OCI-LY1 (cell line): ENCODE results near the gene SLX4IP.

Experiments
- H2AFZ ChIP-seq: fragments of 200-600 bp; sonication (generic), shearing (Covaris generic); 2 replicates; pipeline ENCODE4 v1.6.0; 2014; ENCODE audit warnings: antibody characterized with exemption, mild to moderate bottlenecking, low read length
- H3F3A ChIP-seq: fragments of 200-600 bp; sonication (generic), shearing (Covaris generic); 2 replicates; pipeline ENCODE4 v1.6.0; 2014; ENCODE audit warnings: mild to moderate bottlenecking, antibody characterized with exemption, low read length, moderate library complexity; ENCODE audit not compliant: insufficient read depth
- H3K27ac ChIP-seq: fragments of 200-600 bp; sonication (generic); 2 replicates; pipeline ENCODE4 v1.5.1; 2014; ENCODE audit warnings: low read length, mixed run types, mild to moderate bottlenecking, low read depth; ENCODE audit not compliant: poor library complexity, severe bottlenecking
- H3K27me3 ChIP-seq: fragments of 200-600 bp; sonication (generic); 2 replicates; pipeline ENCODE4 v1.6.0; 2014; ENCODE audit warnings: antibody characterized with exemption, mild to moderate bottlenecking, low read length, moderate library complexity; ENCODE audit not compliant: insufficient read depth
- H3K36me3 ChIP-seq: fragments of 200-600 bp; sonication (generic); 2 replicates; pipeline ENCODE4 v1.6.1; 2014; ENCODE audit warnings: mild to moderate bottlenecking, antibody characterized with exemption, low read length, moderate library complexity, mixed read lengths; ENCODE audit not compliant: insufficient read depth
- H3K4me1 ChIP-seq: fragments of 200-600 bp; sonication (generic); 2 replicates; pipeline ENCODE4 v1.5.1; 2014; ENCODE audit warnings: mild to moderate bottlenecking, low read length, moderate library complexity; ENCODE audit not compliant: insufficient read depth, severe bottlenecking
- H3K4me2 ChIP-seq: fragments of 200-600 bp; sonication (generic), shearing (Covaris generic); 2 replicates; pipeline ENCODE4 v1.6.1; 2014; ENCODE audit warnings: low read length
- H3K4me3 ChIP-seq: fragments of 200-600 bp; sonication (generic); 2 replicates; pipeline ENCODE4 v1.5.1; 2014; ENCODE audit warnings: low read length, low read depth, mild to moderate bottlenecking, mixed read lengths; ENCODE audit not compliant: poor library complexity, severe bottlenecking
- H3K79me2 ChIP-seq: fragments of 200-600 bp; shearing (Covaris generic); 2 replicates; pipeline ENCODE4 v1.6.1; 2016; ENCODE audit warnings: mixed run types, low read length, mixed read lengths; ENCODE audit not compliant: insufficient read depth
- H3K9ac ChIP-seq: fragments of 200-600 bp; sonication (generic), shearing (Covaris generic); 2 replicates; pipeline ENCODE4 v1.6.1; 2014; ENCODE audit warnings: mild to moderate bottlenecking, low read length, mixed read lengths
- H3K9me2 ChIP-seq: fragments of 200-600 bp; sonication (generic), shearing (Covaris generic); 2 replicates; pipeline ENCODE4 v1.6.1; 2014; ENCODE audit warnings: low read depth, mild to moderate bottlenecking, low read length, mixed read lengths
- H3K9me3 ChIP-seq: fragments of 200-600 bp; shearing (Covaris generic); 2 replicates; pipeline ENCODE4 v1.6.1; 2014; ENCODE audit warnings: low read length, mixed read lengths
- H4K20me1 ChIP-seq: fragments of 200-600 bp; sonication (generic), shearing (Covaris generic); 2 replicates; pipeline ENCODE4 v1.6.0; 2016; ENCODE audit warnings: mild to moderate bottlenecking, low read length; ENCODE audit not compliant: insufficient read depth
- CTCF ChIP-seq: fragments of 200-600 bp; sonication (generic), shearing (Covaris generic); IDR thresholded peaks from 2 replicates; pipeline ENCODE4 v1.5.1; 2017; ENCODE audit warnings: mild to moderate bottlenecking, antibody characterized with exemption, low read length, moderate library complexity, mixed read lengths
- EZH2 ChIP-seq: fragments of 200-600 bp; sonication (generic), shearing (Covaris generic); IDR thresholded peaks from 2 replicates; pipeline ENCODE4 v1.8.0; 2017; ENCODE audit warnings: borderline replicate concordance, mixed run types, mild to moderate bottlenecking, antibody characterized with exemption, low read length, moderate library complexity, mixed read lengths

SLX4IP gene

GRCh38 chr20:10660661-10661060, 225.6 kb downstream of the SLX4IP start:
- Histone ChIP-seq H3K4me3 (no peak overlapping the region), H2AFZ (no peak overlapping the region), H3F3A (no peaks in the 10 kb centered on the region), H3K4me2 (no peak overlapping the region), H3K79me2 (no peaks in the 10 kb centered on the region), H3K27me3 (no peaks in the 10 kb centered on the region; the same call in 1 of the 2 replicates), H3K9ac (no peak overlapping the region), H3K9me3 (no peaks in the 10 kb centered on the region), H3K27ac (no peak overlapping the region), H4K20me1 (no peaks in the 10 kb centered on the region), H3K4me1 (no peaks in the 10 kb centered on the region), H3K36me3 (no peaks in the 10 kb centered on the region), H3K9me2 (no peaks in the 10 kb centered on the region)
- TF ChIP-seq EZH2 (no peak), CTCF (no peak)

- no peak overlapping the region for H2AFZ ChIP-seq
- no peaks in the 10 kb centered on the region for H3K9me3 ChIP-seq
- no peaks in the 10 kb centered on the region for H3K9me2 ChIP-seq
- no peaks in the 10 kb centered on the region; the same call in 1 of the 2 replicates for H3K27me3 ChIP-seq
- no peak overlapping the region for H3K9ac ChIP-seq
- no peak for TF ChIP-seq CTCF
- no peak for TF ChIP-seq EZH2
- no peak overlapping the region for H3K4me2 ChIP-seq
- no peaks in the 10 kb centered on the region for H3F3A ChIP-seq
- H3K4me3 ChIP-seq = no peak overlapping the region
- H3K79me2 ChIP-seq = no peaks in the 10 kb centered on the region
- no peaks in the 10 kb centered on the region for H3K36me3 ChIP-seq
- H3K4me1 ChIP-seq = no peaks in the 10 kb centered on the region
- no peak overlapping the region for H3K27ac ChIP-seq
- no peaks in the 10 kb centered on the region for H4K20me1 ChIP-seq
These were observed 226.2 kb downstream of the SLX4IP start for GRCh38 chr20:10661261-10661660.

GRCh38 chr20:10662151-10662550, 227.0 kb downstream of the SLX4IP start:
- H3K9me3 ChIP-seq = no peaks in the 10 kb centered on the region
- no peak overlapping the region for H3K27ac ChIP-seq
- TF ChIP-seq CTCF = no peak
- TF ChIP-seq EZH2 = no peak
- no peaks in the 10 kb centered on the region for H4K20me1 ChIP-seq
- no peaks in the 10 kb centered on the region for H3K79me2 ChIP-seq
- no peak overlapping the region for H3K4me2 ChIP-seq
- no peaks in the 10 kb centered on the region for H3K4me1 ChIP-seq
- no peaks in the 10 kb centered on the region for H3F3A ChIP-seq
- H3K9me2 ChIP-seq = no peaks in the 10 kb centered on the region
- H3K9ac ChIP-seq = no peak overlapping the region
- H3K36me3 ChIP-seq = no peaks in the 10 kb centered on the region
- no peak overlapping the region for H2AFZ ChIP-seq
- H3K4me3 ChIP-seq = no peak overlapping the region
- no peaks in the 10 kb centered on the region; the same call in 1 of the 2 replicates for H3K27me3 ChIP-seq
